Gastrocnemius medialis (tissue), 4 donors: ENCODE measurements around the gene CNGA4.

Source experiments
- CTCF ChIP-seq, 5 experiments: fragments of 450-650 bp in 3 of 5; fragments of 200-600 bp in 2 of 5; sonication (generic) in 2 of 5; IDR thresholded peaks in 4 of 5; conservative IDR thresholded peaks in 1 of 5; 1 replicate in 4 of 5; 2 replicates in 1 of 5; pipeline ENCODE4 v1.5.1; 2016 to 2019; ENCODE audit warnings: antibody characterized with exemption in 5 of 5, mild to moderate bottlenecking in 3 of 5, moderate library complexity in 3 of 5
- POLR2A ChIP-seq, 2 donors: fragments of 450-650 bp; IDR thresholded peaks; one replicate each; pipeline ENCODE4 v1.6.1; 2017; ENCODE audit warnings: antibody characterized with exemption in 2 of 2, mild to moderate bottlenecking in 2 of 2, moderate library complexity in 2 of 2

- TF ChIP-seq CTCF (IDR thresholded peaks at IDR 0.05 in 4 of 5, conservative IDR thresholded peaks at IDR 0.05 in 1 of 5) (no peak), POLR2A (IDR thresholded peaks at IDR 0.05) (no peak)
Observed at GRCh38 chr11:6240139-6240538, 1.2 kb downstream of the CNGA4 start.
